Upper lobe of left lung (tissue), 4 donors: ENCODE measurements around the gene GOLGA6L9.
"Not testable (repeated sequence)": the region's sequence is repeated elsewhere in the genome, so short reads cannot be mapped to it uniquely, and the experiment has no call there.

ENCODE experiments used
- POLR2AphosphoS5 ChIP-seq, 2 donors: sonication (generic); formaldehyde crosslinking; IDR thresholded peaks; one replicate each; pipeline ENCODE4 v1.5.1; 2017; ENCODE audit warnings: antibody characterized with exemption in 2 of 2
- TF ChIP-seq, protein P1 (sequence below), 6 experiments: fragments of 450-650 bp in 4 of 6; fragments of 200-600 bp in 2 of 6; sonication (generic) in 2 of 6; IDR thresholded peaks; one replicate each; pipeline ENCODE4 v1.5.1; 2016 to 2019; ENCODE audit warnings: antibody characterized with exemption in 6 of 6

DNA sequence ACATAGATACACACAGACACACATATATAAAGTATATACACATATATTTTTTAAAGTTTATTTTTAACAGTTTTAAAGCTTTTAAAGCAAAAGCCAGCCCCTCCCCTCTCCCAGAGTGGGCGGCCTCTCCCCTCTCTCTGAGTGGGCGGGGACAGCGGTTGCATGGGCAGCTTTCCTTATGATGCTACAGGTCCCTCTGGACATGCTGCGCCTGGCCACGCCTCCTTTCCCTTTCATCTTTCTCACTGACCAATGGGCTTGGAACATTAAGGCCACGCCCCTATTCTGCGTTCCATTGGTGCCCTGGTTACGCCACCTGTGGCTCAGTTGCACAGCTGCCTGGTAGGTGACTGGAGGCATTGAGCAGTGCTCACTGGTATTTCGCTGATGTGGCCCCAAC is at the start of gene GOLGA6L9:
- TF ChIP-seq, protein P1, sequence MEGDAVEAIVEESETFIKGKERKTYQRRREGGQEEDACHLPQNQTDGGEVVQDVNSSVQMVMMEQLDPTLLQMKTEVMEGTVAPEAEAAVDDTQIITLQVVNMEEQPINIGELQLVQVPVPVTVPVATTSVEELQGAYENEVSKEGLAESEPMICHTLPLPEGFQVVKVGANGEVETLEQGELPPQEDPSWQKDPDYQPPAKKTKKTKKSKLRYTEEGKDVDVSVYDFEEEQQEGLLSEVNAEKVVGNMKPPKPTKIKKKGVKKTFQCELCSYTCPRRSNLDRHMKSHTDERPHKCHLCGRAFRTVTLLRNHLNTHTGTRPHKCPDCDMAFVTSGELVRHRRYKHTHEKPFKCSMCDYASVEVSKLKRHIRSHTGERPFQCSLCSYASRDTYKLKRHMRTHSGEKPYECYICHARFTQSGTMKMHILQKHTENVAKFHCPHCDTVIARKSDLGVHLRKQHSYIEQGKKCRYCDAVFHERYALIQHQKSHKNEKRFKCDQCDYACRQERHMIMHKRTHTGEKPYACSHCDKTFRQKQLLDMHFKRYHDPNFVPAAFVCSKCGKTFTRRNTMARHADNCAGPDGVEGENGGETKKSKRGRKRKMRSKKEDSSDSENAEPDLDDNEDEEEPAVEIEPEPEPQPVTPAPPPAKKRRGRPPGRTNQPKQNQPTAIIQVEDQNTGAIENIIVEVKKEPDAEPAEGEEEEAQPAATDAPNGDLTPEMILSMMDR (IDR thresholded peaks at IDR 0.05) = not testable (repeated sequence)
- TF ChIP-seq POLR2AphosphoS5 (IDR thresholded peaks at IDR 0.05) = not testable (repeated sequence)
